Nucleus accumbens (tissue), 56 donors: Measurements from ENCODE around the gene ADIPOQ.
A peak's percentile ranks its signal among the peaks of the same experiment; 100 is the strongest.
"Not testable (repeated sequence)": the region's sequence is repeated elsewhere in the genome, so short reads cannot be mapped to it uniquely, and the experiment has no call there.

Source experiments
- DNase-seq, 56 donors: peaks; one replicate each; lab custom pipeline; 2025; lab: John Stamatoyannopoulos, UW

Gene ADIPOQ

DNA sequence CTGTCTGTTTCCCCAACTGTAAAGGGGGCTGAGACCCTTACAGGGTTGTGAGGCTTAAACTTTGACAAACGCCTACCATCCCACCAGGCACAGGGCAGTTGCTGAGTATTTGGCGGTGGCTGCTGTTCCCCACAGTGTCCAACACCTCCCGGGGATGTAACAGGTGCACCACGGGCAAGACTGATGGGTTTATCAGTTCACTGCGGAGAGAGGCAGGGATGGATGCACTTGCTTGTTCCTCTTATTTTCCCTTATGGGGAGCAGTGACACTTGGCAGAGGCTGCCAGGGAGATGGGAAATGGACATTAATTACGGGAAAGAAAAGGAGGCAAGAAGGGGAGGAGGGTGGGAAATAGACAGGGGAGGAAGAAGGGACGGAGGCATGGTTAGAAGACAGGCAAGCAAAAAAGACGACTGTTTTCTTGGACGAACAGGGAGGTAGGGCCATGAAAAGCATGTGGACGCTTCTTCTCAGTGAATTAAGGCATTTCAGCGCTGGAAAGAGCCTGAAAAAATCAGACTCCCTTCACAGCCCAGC lies 16.6 kb upstream of the ADIPOQ start:
- no peak for DNase-seq

DNA sequence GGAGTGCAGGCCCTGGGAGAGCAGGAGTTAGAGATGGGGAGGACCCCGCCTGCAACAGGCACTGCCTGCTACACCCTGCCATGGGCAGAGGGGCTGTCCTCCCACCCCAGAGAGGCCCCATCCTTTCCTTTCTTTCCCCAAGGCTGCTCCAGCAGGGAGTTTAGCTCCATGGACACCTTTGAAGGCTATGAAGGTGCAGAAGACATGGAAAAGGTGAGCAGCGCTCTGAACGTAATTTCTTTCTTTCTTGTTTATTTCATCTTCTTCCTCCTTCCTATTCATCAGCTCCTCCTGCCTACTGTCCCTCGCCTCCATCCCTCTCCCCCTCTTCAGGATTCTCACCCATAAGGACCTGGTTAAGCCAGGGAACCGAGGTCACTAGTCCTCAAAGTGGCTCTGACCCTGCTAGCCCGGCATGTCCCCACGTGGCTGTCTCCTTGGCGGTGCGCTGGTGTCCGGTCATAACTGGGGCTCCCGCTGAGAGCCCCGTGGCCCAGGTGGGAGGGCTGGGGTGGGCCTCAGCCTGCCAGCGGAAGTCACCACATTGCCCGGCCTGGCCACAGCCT lies 16.0 kb upstream of the ADIPOQ start:
- DNase-seq, result peak in 3 of 56 donors; percentile 23 to 45 (median 31)

- peak in 53 of 56 donors; percentile 20 to 84 (median 64) for DNase-seq
Measured at GRCh38 chr3:186826976-186827857, 15.3 kb upstream of the ADIPOQ start.

DNA sequence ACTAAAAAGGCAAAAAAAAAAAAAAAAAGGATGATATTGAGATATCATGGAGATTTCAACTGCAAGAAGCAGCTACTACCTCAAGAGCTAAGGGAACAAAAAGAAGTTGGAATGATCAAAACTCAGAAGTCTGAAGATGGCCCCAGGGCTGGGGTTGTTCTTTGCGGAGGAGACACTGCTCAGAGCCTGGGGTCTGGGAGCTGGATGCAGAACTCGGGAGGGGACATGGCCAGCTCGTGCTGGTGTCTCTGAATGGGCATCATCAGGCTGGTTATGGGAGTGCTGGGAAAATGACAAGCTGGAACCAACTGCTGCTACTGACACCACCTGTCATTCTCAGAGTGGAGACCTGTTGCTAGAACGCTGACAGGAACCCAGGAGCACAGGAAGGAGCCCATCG lies 14.2 kb upstream of the ADIPOQ start:
- no peak for DNase-seq

DNA sequence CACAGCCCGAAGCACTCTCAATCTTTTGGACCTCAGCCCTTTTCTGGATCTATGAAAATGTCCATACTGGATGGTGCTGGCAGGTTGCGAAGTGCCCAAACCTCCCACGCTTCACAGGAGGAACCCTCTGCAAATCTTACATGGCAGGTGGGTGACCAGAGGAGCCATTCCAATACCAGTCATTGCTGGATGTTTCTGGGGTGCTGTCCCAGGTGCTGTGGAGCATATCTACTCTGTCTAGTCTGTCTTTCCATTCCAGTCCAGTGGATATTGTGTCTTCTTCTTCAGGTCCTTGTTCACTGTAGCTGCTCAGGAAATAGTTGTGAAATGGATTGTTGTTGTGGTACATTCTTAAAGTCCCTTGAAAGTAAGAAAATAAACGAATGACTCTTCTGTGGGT lies 10.7 kb upstream of the ADIPOQ start:
- DNase-seq, result no peak

DNA sequence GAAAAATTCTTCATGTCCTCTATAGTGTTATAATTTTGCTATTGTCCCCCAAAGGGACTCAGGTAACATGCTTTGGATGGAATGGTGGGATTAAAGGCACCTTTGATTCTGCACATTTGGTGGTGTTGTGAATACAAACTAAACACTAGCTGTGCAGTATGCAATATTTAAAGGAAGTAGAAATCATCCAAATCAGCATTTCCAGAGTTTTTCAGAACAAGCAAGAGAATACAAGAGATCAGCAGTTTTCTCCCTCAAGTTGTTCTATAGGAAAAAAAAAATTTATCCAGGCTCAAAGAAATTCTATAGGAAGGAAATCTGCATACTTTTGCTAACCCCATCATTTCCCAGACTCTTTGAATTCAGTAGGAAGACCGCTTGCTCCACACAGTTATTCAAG lies 10.2 kb upstream of the ADIPOQ start:
- no peak for DNase-seq

GRCh38 chr3:186839874-186840641 lies 2.5 kb upstream of the ADIPOQ start:
- DNase-seq, result peak in 8 of 56 donors; percentile 1 to 22 (median 5)

GRCh38 chr3:186841620-186842019 lies 890 bp upstream of the ADIPOQ start:
- no peak for DNase-seq

DNA sequence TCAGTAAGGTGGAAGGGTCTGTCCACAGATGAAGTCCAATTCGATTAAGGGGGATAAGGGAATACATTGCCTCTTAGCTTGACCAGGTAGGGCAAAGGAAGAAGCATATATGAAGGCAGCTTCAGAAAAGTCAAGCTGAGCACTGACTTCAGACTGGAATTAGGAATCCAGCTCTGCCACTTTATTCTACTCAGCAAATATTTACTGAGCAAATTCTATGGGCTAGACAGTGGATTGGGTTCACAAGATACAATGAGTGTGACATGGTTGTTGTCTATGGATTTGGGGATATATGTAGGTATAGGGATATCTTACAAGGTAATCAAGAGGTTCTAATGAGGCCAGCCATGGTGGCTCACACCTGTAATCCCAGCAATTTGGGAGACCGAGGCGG lies 526 bp downstream of the ADIPOQ start:
- no peak for DNase-seq

GRCh38 chr3:186844908-186845307 lies 2.4 kb downstream of the ADIPOQ start:
- DNase-seq, result no peak

DNA sequence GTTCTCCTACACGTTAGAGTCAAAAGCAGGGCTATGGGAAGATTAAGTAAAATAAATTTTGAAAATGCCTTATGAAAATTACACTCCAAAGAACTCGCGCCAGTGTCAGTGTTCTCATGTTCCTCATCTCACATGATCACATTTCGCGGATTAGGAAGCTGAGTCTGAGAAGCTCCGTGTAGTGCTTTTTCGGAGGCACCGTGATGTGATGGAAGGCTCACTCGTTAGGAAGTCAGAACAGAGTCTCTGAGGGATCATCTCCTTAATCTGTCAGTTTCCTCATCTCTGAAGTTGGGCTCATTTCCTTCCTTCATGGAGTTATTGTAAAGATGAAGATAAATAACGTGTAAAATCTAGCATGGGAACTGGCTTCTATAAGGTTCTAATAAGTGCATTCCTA lies 3.2 kb downstream of the ADIPOQ start:
- no peak for DNase-seq

DNA sequence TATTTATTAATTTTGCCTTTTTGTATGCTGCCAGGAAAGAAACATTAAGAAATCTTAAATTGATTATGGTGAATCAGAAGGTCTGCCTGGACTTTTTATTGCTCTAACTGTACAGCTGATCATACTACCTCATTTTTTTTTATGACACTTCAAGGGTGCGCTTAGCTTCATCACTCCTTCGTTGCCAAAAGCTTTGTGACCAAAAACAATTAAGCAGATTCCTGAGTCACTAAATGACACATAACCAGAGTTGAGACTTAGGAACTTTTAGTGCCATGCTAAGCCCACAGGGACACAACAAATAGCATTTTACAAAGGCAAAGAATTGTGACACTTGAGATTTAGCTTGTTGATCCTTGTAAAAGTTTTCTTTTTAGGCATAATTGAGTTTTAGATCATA lies 4.9 kb downstream of the ADIPOQ start:
- no peak for DNase-seq

- no peak for DNase-seq
Measured at GRCh38 chr3:186849374-186849975, 7.0 kb downstream of the ADIPOQ start.

DNA sequence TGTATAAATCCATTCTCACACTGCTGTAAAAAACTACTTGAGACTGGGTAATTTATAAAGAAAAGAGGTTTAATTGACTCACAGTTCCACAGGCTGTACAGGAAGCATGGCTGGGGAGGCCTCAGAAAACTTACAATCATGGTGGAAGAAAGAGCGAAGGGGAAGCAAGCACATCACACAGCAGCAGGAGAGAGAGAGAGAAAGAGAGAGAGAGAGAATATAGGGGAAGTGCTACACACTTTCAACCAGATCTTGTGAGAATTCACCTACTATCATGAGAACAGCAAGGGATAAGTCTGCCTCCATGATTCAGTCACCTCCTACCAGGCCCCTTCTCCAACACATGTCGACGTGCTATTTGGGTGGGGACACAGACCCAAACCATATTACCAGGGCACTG lies 9.3 kb downstream of the ADIPOQ start:
- not testable (repeated sequence) for DNase-seq

- no peak for DNase-seq
Measured at GRCh38 chr3:186852994-186853393, 10.5 kb downstream of the ADIPOQ start.

DNA sequence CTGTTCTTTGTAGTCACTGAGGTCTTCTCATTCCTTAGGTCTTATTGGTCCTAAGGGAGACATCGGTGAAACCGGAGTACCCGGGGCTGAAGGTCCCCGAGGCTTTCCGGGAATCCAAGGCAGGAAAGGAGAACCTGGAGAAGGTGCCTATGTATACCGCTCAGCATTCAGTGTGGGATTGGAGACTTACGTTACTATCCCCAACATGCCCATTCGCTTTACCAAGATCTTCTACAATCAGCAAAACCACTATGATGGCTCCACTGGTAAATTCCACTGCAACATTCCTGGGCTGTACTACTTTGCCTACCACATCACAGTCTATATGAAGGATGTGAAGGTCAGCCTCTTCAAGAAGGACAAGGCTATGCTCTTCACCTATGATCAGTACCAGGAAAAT lies 11.6 kb downstream of the ADIPOQ start:
- no peak for DNase-seq

DNA sequence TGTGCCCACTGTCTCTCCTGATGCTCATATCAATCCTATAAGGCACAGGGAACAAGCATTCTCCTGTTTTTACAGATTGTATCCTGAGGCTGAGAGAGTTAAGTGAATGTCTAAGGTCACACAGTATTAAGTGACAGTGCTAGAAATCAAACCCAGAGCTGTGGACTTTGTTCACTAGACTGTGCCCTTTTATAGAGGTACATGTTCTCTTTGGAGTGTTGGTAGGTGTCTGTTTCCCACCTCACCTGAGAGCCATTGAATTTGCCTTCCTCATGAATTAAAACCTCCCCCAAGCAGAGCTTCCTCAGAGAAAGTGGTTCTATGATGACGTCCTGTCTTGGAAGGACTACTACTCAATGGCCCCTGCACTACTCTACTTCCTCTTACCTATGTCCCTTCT lies 12.4 kb downstream of the ADIPOQ start:
- no peak for DNase-seq

GRCh38 chr3:186857743-186858142 lies 15.2 kb downstream of the ADIPOQ start:
- DNase-seq, result no peak

GRCh38 chr3:186865215-186865853 lies 22.8 kb downstream of the ADIPOQ start:
- DNase-seq, result not testable (repeated sequence)

- not testable (repeated sequence) for DNase-seq
Measured at GRCh38 chr3:186866095-186866494, 23.6 kb downstream of the ADIPOQ start.
